Rectal smooth muscle tissue (tissue), 1 donor: ENCODE results near the gene UQCC2.

ENCODE experiments used
- H3K27ac ChIP-seq: one replicate; pipeline ENCODE4 v1.7.0; 2013; ENCODE audit warnings: low read depth, low read length, inconsistent platforms
- H3K27me3 ChIP-seq: one replicate; pipeline ENCODE4 v1.7.0; 2013; ENCODE audit warnings: low read length; ENCODE audit not compliant: control insufficient read depth, insufficient read depth
- H3K36me3 ChIP-seq: one replicate; pipeline ENCODE4 v1.7.0; 2013; ENCODE audit warnings: low read length; ENCODE audit not compliant: control insufficient read depth, insufficient read depth
- H3K4me1 ChIP-seq: one replicate; pipeline ENCODE4 v1.7.0; 2013; ENCODE audit warnings: low read length; ENCODE audit not compliant: control insufficient read depth, insufficient read depth
- H3K4me3 ChIP-seq: one replicate; pipeline ENCODE4 v1.7.0; 2013; ENCODE audit warnings: low read length
- H3K9ac ChIP-seq: one replicate; pipeline ENCODE4 v1.7.0; 2013; ENCODE audit warnings: low read length

UQCC2 gene

GRCh38 chr6:33696076-33696475 lies 15.4 kb downstream of the UQCC2 start:
- Histone ChIP-seq H3K4me3 (no peak overlapping the region), H3K27me3 (no peaks in the 10 kb centered on the region), H3K4me1 (peaks cover 3% of the 10 kb centered on the region), H3K9ac (no peak overlapping the region), H3K27ac (no peak overlapping the region), H3K36me3 (peaks cover 19% of the 10 kb centered on the region)

DNA sequence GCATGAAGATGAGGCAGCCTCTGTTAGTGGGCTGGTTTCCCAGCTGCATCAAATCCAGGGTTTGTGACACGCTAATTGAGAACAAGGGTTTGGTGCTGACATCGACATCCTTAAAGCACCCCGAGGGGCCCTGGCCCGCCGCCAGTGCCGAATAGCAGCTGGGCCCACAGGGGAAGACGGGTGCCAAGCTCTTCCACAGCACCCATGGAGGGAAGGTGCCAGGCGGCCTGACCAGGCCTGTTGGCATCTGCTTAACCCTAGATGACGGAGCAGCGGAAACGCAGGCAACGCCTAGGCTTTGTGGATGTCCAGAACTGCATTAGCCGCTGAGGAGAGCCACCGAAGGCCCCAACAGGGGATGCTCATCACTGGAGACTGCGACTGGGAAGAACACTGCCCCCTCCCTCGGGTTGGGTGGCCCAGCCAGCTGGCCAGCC lies 16.0 kb downstream of the UQCC2 start:
- Histone ChIP-seq H3K9ac (no peak overlapping the region), H3K27me3 (no peaks in the 10 kb centered on the region), H3K4me1 (peaks cover 3% of the 10 kb centered on the region), H3K27ac (no peak overlapping the region), H3K4me3 (no peak overlapping the region), H3K36me3 (peaks cover 19% of the 10 kb centered on the region)

DNA sequence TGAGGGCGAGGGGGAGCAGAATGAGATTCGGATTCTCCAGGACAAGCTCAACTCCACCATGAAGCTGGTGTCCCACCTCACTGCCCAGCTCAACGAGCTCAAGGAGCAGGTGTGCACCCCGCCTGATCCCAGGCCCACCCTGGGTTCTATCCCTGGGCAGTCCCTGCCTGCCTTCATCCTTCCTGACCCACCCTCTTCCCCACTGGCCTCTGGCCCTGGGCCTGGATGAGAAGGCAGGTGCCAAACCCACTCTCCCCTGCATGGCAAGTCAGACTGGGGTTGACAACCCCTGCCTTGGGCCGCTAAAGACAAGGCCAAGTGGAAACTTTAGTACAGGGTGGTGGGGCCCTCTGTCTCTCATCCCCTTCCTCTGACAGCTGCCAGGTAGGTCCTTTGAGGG lies 16.5 kb downstream of the UQCC2 start:
- Histone ChIP-seq H3K9ac (no peak overlapping the region), H3K4me3 (no peak overlapping the region), H3K27me3 (no peaks in the 10 kb centered on the region), H3K36me3 (peaks cover 19% of the 10 kb centered on the region), H3K27ac (no peak overlapping the region), H3K4me1 (peaks cover 3% of the 10 kb centered on the region)

- H3K27ac ChIP-seq = no peak overlapping the region
- no peak overlapping the region for H3K4me3 ChIP-seq
- no peaks in the 10 kb centered on the region for H3K27me3 ChIP-seq
- H3K9ac ChIP-seq = no peak overlapping the region
- peaks cover 3% of the 10 kb centered on the region for H3K4me1 ChIP-seq
- H3K36me3 ChIP-seq = peaks cover 19% of the 10 kb centered on the region
Measured at GRCh38 chr6:33694401-33694931, 17.0 kb downstream of the UQCC2 start.

DNA sequence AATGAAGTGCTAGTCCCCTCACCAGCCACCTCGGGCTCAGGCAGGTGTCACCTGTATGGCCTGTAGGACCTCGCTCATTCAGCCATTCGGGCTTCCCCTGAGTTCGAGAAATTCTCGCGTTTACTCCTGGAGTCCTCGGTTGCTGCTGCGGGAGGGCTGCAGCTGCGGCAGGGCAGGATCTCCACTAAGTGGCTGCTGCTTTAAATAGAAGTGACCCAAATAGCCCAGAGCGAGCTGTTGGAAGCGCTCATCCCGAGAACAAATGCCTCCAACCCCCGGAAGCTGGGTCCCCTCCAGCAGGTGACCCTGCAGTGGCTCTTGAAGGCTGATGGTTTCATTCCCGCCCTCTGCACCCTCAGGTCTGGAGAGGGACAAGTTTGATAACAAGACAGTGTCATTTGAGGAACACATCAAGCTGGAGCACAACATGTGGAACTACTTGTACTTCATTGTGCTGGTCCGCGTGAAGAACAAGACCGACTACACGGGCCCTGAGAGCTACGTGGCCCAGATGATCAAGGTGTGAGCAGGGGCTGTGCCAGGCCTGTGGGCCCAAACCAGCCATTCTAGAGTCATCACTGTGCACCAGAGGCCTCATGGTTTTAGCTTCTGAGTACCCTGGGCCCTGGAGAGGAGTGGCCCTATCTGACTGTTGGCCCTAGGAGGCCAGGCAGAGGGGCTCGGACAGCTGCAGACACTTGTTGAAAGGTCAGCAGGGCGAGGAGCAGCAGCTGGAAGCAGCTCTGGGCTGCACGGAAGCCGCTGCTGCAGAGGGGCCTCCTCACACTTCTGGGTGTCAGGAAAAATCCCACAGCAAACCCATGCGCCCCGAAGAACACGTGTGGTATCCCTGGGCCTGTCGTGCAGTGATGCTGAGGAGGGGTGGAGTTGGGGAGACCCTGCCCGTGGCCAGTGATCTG lies 18.1 kb downstream of the UQCC2 start:
- peaks cover 22% of the 10 kb centered on the region for H3K36me3 ChIP-seq
- no peak overlapping the region for H3K27ac ChIP-seq
- no peak overlapping the region for H3K9ac ChIP-seq

GRCh38 chr6:33692760-33693158 lies 18.7 kb downstream of the UQCC2 start:
- Histone ChIP-seq H3K27ac (no peak overlapping the region), H3K27me3 (no peaks in the 10 kb centered on the region), H3K36me3 (peaks cover 18% of the 10 kb centered on the region), H3K4me3 (no peak overlapping the region), H3K9ac (no peak overlapping the region), H3K4me1 (peaks cover 3% of the 10 kb centered on the region)

More for the DNA sequence above, 18.1 kb downstream of the UQCC2 start:
- H3K4me1 ChIP-seq = peaks cover 3% of the 10 kb centered on the region
- no peak overlapping the region for H3K4me3 ChIP-seq
- H3K27me3 ChIP-seq = no peaks in the 10 kb centered on the region

GRCh38 chr6:33692078-33692759 lies 19.3 kb downstream of the UQCC2 start:
- Histone ChIP-seq H3K27me3 (no peaks in the 10 kb centered on the region), H3K9ac (no peak overlapping the region), H3K36me3 (peaks cover 17% of the 10 kb centered on the region), H3K4me3 (no peak overlapping the region), H3K27ac (no peak overlapping the region), H3K4me1 (peaks cover 3% of the 10 kb centered on the region)

DNA sequence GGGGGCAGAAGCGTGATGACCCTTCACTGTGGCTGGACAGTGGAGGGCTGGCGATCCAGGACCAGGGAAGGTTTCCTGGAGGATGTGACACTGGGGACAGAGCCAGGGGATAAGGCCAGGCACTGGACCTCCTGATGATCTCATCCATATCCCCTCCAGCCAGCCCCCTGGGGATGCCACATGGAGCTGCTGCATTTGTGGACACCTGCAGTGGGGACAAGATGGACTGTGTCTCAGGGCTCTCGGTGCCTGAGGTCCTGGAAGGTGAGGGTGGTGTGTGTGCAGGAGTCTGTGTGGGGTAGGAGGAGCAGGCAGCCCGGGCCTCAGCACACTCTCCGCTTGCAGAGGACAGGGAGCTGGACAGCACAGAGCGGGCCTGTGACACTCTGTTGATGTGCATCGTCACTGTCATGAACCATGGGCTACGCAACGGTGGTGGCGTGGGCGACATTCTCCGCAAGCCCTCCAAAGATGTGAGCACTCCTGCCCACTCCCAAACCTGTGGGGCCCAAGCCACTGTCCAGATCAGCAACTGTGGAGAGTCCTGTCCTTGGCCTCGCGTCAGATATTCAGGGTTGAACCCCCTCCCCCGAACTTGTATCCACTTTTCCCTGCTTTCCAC lies 19.9 kb downstream of the UQCC2 start:
- no peaks in the 10 kb centered on the region for H3K27me3 ChIP-seq
- no peak overlapping the region for H3K27ac ChIP-seq
- no peak overlapping the region for H3K9ac ChIP-seq
- no peaks in the 10 kb centered on the region for H3K4me1 ChIP-seq
- peaks cover 20% of the 10 kb centered on the region for H3K36me3 ChIP-seq
- no peak overlapping the region for H3K4me3 ChIP-seq

GRCh38 chr6:33690766-33691165 lies 20.7 kb downstream of the UQCC2 start:
- H3K4me3 ChIP-seq = no peak overlapping the region

DNA sequence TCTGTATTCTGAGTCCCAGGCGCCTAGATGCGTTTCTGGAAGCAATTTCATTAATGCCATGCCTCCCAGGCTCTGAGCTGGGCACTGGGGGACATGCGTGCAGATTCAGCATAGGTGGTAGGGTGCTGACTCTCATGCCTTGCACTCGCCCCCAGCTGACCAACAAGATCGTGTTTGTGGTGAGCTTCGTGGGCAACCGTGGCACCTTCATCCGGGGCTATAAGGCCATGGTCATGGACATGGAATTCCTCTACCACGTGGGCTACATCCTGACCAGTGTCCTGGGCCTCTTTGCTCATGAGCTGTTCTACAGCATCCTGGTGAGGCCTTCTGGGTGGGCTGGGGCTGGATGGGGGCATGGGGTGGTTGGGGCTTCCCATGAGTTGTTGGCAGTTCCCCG lies 21.6 kb downstream of the UQCC2 start:
- peaks cover 22% of the 10 kb centered on the region for H3K36me3 ChIP-seq
- H3K4me1 ChIP-seq = no peaks in the 10 kb centered on the region
- no peak overlapping the region for H3K27ac ChIP-seq
- no peaks in the 10 kb centered on the region for H3K27me3 ChIP-seq
- no peak overlapping the region for H3K9ac ChIP-seq
- no peak overlapping the region for H3K4me3 ChIP-seq

More at GRCh38 chr6:33690766-33691165, 20.7 kb downstream of the UQCC2 start:
- Histone ChIP-seq H3K9ac (no peak overlapping the region), H3K27me3 (no peaks in the 10 kb centered on the region), H3K27ac (no peak overlapping the region), H3K4me1 (no peaks in the 10 kb centered on the region), H3K36me3 (peaks cover 24% of the 10 kb centered on the region)

- no peaks in the 10 kb centered on the region for H3K27me3 ChIP-seq
- no peak overlapping the region for H3K4me3 ChIP-seq
- H3K4me1 ChIP-seq = no peaks in the 10 kb centered on the region
- H3K9ac ChIP-seq = no peak overlapping the region
- no peak overlapping the region for H3K27ac ChIP-seq
- peaks cover 24% of the 10 kb centered on the region for H3K36me3 ChIP-seq
Measured at GRCh38 chr6:33689148-33689494, 22.4 kb downstream of the UQCC2 start.

DNA sequence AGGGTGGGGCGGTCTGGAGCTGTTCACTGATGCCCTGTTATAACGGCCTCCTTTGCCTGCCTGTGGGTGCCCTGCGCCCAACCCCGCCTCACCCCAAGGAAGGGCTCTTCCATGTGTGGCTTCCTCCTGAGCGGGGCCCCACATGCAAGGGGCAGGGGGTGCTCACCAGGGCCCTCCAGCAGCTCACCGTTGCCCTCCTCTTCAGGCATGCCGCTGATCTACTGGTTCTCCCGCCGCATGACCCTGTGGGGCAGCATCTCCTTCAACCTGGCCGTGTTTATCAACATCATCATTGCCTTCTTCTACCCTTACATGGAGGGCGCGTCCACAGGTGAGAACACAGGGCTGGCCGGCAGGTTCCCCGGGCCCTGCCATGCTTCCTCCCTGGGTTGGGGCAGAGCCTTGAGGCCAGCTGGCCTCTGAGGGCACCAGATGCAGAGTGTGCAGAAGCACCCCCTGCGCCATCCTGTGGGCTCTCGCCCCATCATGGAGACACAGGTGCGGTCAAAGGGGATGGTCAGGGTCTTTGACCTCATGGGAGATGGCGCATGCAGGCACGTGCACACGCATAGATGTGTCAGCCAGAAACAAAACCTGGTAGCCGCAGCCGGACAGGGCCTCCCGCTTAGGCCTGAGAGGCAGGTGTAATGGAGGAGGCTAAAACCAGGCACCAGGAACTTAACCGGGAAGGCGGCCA lies 22.9 kb downstream of the UQCC2 start:
- Histone ChIP-seq H3K4me1 (no peaks in the 10 kb centered on the region), H3K9ac (no peak overlapping the region), H3K27me3 (no peaks in the 10 kb centered on the region), H3K27ac (no peak overlapping the region), H3K4me3 (no peak overlapping the region), H3K36me3 (peaks cover 24% of the 10 kb centered on the region)
